OCI-LY7 (cell line): Measurements from ENCODE around the gene THOC7. TPM values are rescaled to one million over a fixed set of nuclear protein-coding genes. Genes with fewer than 3 reads are reported as not detected.

Source experiments
- BruUV-seq: library from RNA; stranded (reverse); fragments of 400-500 nt; replicated peaks from 2 replicates; lab custom pipeline; 2021; lab: Mats Ljungman, UMichigan
- CTCF ChIA-PET: fragments of 300-600 bp; sonication (Branson Sonifier 250); formaldehyde crosslinking; loops from one replicate; lab custom pipeline; 2022; ENCODE audit warnings: antibody characterized with exemption; ENCODE audit not compliant: unreplicated experiment; lab: Charles Lee
- POLR2A ChIA-PET: fragments of 300-600 bp; sonication (Branson Sonifier 250); formaldehyde crosslinking; loops from one replicate; lab custom pipeline; 2022; ENCODE audit warnings: antibody characterized with exemption; lab: Charles Lee
- DNase-seq: peaks from one replicate; pipeline ENCODE4 v3.0.0-alpha.2; 2015; ENCODE audit warnings: low spot score
- H2AFZ ChIP-seq: fragments of 200-600 bp; sonication (generic), shearing (Covaris generic); 2 replicates; pipeline ENCODE4 v1.6.1; 2014; ENCODE audit warnings: mild to moderate bottlenecking, antibody characterized with exemption, low read length, moderate library complexity
- H3K27ac ChIP-seq: fragments of 200-600 bp; sonication (generic); 2 replicates; pipeline ENCODE4 v1.5.1; 2014; ENCODE audit warnings: mixed run types, low read depth, mild to moderate bottlenecking, moderate library complexity, low read length, inconsistent platforms; ENCODE audit not compliant: poor library complexity, severe bottlenecking
- H3K36me3 ChIP-seq: fragments of 200-600 bp; sonication (generic); 2 replicates; pipeline ENCODE4 v1.6.1; 2014; ENCODE audit warnings: mild to moderate bottlenecking, antibody characterized with exemption, low read length, moderate library complexity, mixed read lengths; ENCODE audit not compliant: insufficient read depth
- H3K4me1 ChIP-seq: fragments of 200-600 bp; sonication (generic); 2 replicates; pipeline ENCODE4 v1.5.1; 2014; ENCODE audit warnings: mild to moderate bottlenecking, low read length; ENCODE audit not compliant: insufficient read depth, poor library complexity, severe bottlenecking
- H3K4me2 ChIP-seq: fragments of 200-600 bp; sonication (generic); 2 replicates; pipeline ENCODE4 v1.6.1; 2014; ENCODE audit warnings: mild to moderate bottlenecking, low read length
- H3K4me3 ChIP-seq: fragments of 200-600 bp; sonication (generic); 2 replicates; pipeline ENCODE4 v1.5.1; 2014; ENCODE audit warnings: mild to moderate bottlenecking, low read depth, low read length; ENCODE audit not compliant: poor library complexity, severe bottlenecking
- H3K79me2 ChIP-seq: fragments of 200-600 bp; sonication (generic); 2 replicates; pipeline ENCODE4 v1.6.1; 2016; ENCODE audit warnings: low read depth, mild to moderate bottlenecking, low read length, moderate library complexity, mixed read lengths; ENCODE audit not compliant: insufficient read depth
- H3K9me2 ChIP-seq: fragments of 200-600 bp; sonication (generic); 2 replicates; pipeline ENCODE4 v1.6.1; 2016; ENCODE audit warnings: mild to moderate bottlenecking, low read length, mixed read lengths; ENCODE audit not compliant: insufficient read depth
- H3K9me3 ChIP-seq: fragments of 200-600 bp; sonication (generic); 2 replicates; pipeline ENCODE4 v1.6.1; 2014; ENCODE audit warnings: mild to moderate bottlenecking, mixed run types, low read length, mixed read lengths
- H4K20me1 ChIP-seq: fragments of 200-600 bp; sonication (generic); 2 replicates; pipeline ENCODE4 v1.6.1; 2014; ENCODE audit warnings: mild to moderate bottlenecking, antibody characterized with exemption, low read length, moderate library complexity, mixed read lengths; ENCODE audit not compliant: insufficient read depth
- CTCF ChIP-seq: fragments of 200-600 bp; sonication (generic); conservative IDR thresholded peaks from 2 replicates; pipeline ENCODE4 v1.5.1; 2014; ENCODE audit warnings: mild to moderate bottlenecking, antibody characterized with exemption, low read length, moderate library complexity, mixed read lengths
- EZH2phosphoT487 ChIP-seq: fragments of 200-600 bp; sonication (generic); IDR thresholded peaks from 2 replicates; pipeline ENCODE4 v1.6.1; 2018; ENCODE audit warnings: low read depth, borderline replicate concordance, mild to moderate bottlenecking, mixed run types, antibody characterized with exemption, low read length, moderate library complexity, mixed read lengths
- intact Hi-C: fragments of 100-400 bp; cut with micrococcal nuclease; formaldehyde crosslinking; loops from one replicate; pipeline ENCODE4 v1.10.0; 2022; ENCODE audit not compliant: unreplicated experiment
- total RNA-seq, 2 experiments: library from RNA; depleted of rRNA in 1 of 2; stranded (reverse); fragments of >200 nt in 1 of 2; shearing (Covaris generic) in 1 of 2; gene quantifications; 2 replicates each; pipeline ENCODE4 v1.2.3, GENCODE V29; 2014 to 2022

The THOC7 gene
- total RNA-seq, 2 experiments from 2014 or later: 62.2 to 103 TPM

GRCh38 chr3:63911873-63912767 lies 48.5 kb upstream of the THOC7 start, which contains the start of gene SCAANT1:
SCAANT1 (minus strand) TSS chr3:63912383.
- ChIA-PET POLR2A (interaction anchor here (0.7 to 0.9 kb wide), 2 partner anchors 16 to 36 kb away, joined by 3 read pairs; no protein-coding TSS in a partner anchor), CTCF (no interaction called here)
- Histone ChIP-seq H4K20me1 (peaks cover 9% of the 10 kb centered on the region), H3K4me2 (peak within 1 kb of the TSS; percentile 87), H3K79me2 (peaks cover 18% of the 10 kb centered on the region; the same call in 1 of the 2 replicates), H3K9me2 (no peaks in the 10 kb centered on the region), H3K4me3 (peak within 1 kb of the TSS; percentile 82), H3K27ac (peak within 1 kb of the TSS; percentile 75), H3K36me3 (peaks cover 39% of the 10 kb centered on the region), H2AFZ (peak within 1 kb of the TSS; percentile 84), H3K9me3 (0 out of 2 replicates have a peak, but pooled peaks cover 2% of the 10 kb centered on the region), H3K4me1 (peaks cover 25% of the 10 kb centered on the region)
- TF ChIP-seq CTCF (0 out of 2 replicates have a peak, but pooled peaks have one; percentile 6), EZH2phosphoT487 (no peak)
- peak; percentile 82 for DNase-seq
- intact Hi-C loops: loop anchor here (2.0 to 5.0 kb wide), 3 partner anchors 41 to 80 kb away; partner anchors contain the start of genes ATXN7 and THOC7
- BruUV-seq: no TSS peak

GRCh38 chr3:63911509-63911872 lies 47.9 kb upstream of the THOC7 start:
- Histone ChIP-seq H3K9me3 (no peaks in the 10 kb centered on the region), H2AFZ (peak overlapping the region; percentile 84), H3K9me2 (no peaks in the 10 kb centered on the region), H4K20me1 (peaks cover 9% of the 10 kb centered on the region), H3K27ac (peak overlapping the region; percentile 75), H3K79me2 (peaks cover 18% of the 10 kb centered on the region; the same call in 1 of the 2 replicates), H3K36me3 (peaks cover 38% of the 10 kb centered on the region), H3K4me1 (peaks cover 25% of the 10 kb centered on the region), H3K4me3 (peak overlapping the region; percentile 82), H3K4me2 (peak overlapping the region; percentile 87)
- ChIA-PET CTCF (no interaction called here), POLR2A (interaction anchor here (0.7 kb wide), 1 partner anchor 37 kb away, joined by 3 read pairs; no protein-coding TSS in a partner anchor)
- no TSS peak for BruUV-seq
- intact Hi-C loops: loop anchor here (5.0 kb wide), 2 partner anchors 49 to 81 kb away; partner anchors contain the start of genes ATXN7 and THOC7
- no peak for DNase-seq
- TF ChIP-seq EZH2phosphoT487 (no peak), CTCF (no peak)
